DND-41 (cell line): ENCODE measurements around the gene HACD2.

Experiments
- ATAC-seq: fragments of 200-7000 bp; cut with Tn5 transposase; 3 replicates; pipeline ENCODE4 v1.9.1; 2021; ENCODE audit warnings: low read depth; ENCODE audit not compliant: insufficient read depth
- DNase-seq: peaks from one replicate; pipeline ENCODE4 v3.0.0-alpha.2; 2020
- H2AFZ ChIP-seq: 2 replicates; pipeline ENCODE4 v1.6.0; 2012; ENCODE audit warnings: low read depth, low read length
- H3K27ac ChIP-seq: 2 replicates; pipeline ENCODE4 v1.5.1; 2012; ENCODE audit warnings: low read length, inconsistent platforms
- H3K27me3 ChIP-seq: fragments of 200-600 bp; sonication (generic); 2 replicates; pipeline ENCODE4 v1.6.0; 2012; ENCODE audit warnings: low read length, mild to moderate bottlenecking, inconsistent platforms; ENCODE audit not compliant: insufficient read depth, poor library complexity
- H3K36me3 ChIP-seq: 2 replicates; pipeline ENCODE4 v1.5.1; 2012; ENCODE audit warnings: low read length, inconsistent platforms; ENCODE audit not compliant: insufficient read depth
- H3K4me1 ChIP-seq: 2 replicates; pipeline ENCODE4 v1.5.1; 2012; ENCODE audit warnings: mild to moderate bottlenecking, low read length; ENCODE audit not compliant: insufficient read depth
- H3K4me2 ChIP-seq: 2 replicates; pipeline ENCODE4 v1.6.0; 2012; ENCODE audit warnings: mild to moderate bottlenecking, moderate library complexity, low read length, inconsistent platforms; ENCODE audit not compliant: insufficient read depth
- H3K4me3 ChIP-seq, 2 experiments: fragments of 200-600 bp in 1 of 2; shearing (Covaris generic) in 1 of 2; 2 replicates each; pipeline ENCODE4 v1.5.1; 2012 to 2016; ENCODE audit warnings: inconsistent platforms in 2 of 2, low read length in 2 of 2, mild to moderate bottlenecking in 2 of 2, low read depth in 1 of 2, moderate library complexity in 1 of 2
- H3K79me2 ChIP-seq: 2 replicates; pipeline ENCODE4 v1.6.0; 2012; ENCODE audit warnings: low read length, inconsistent platforms; ENCODE audit not compliant: insufficient read depth
- H3K9ac ChIP-seq: 2 replicates; pipeline ENCODE4 v1.6.0; 2012; ENCODE audit warnings: low read depth, mild to moderate bottlenecking, inconsistent platforms, low read length, moderate library complexity
- H3K9me3 ChIP-seq: 2 replicates; pipeline ENCODE4 v1.5.1; 2012; ENCODE audit warnings: low read length, moderate library complexity, mild to moderate bottlenecking, inconsistent platforms; ENCODE audit not compliant: insufficient read depth, severe bottlenecking
- H4K20me1 ChIP-seq: 2 replicates; pipeline ENCODE4 v1.6.0; 2012; ENCODE audit warnings: low read length; ENCODE audit not compliant: insufficient read depth
- CTCF ChIP-seq: IDR thresholded peaks from 2 replicates; pipeline ENCODE4 v1.5.1; 2012; ENCODE audit warnings: borderline replicate concordance, low read length, moderate library complexity, mild to moderate bottlenecking; ENCODE audit not compliant: poor library complexity, severe bottlenecking; ENCODE audit errors: extremely low read depth
- EZH2 ChIP-seq: IDR thresholded peaks from 3 replicates; pipeline ENCODE4 v1.6.1; 2012; ENCODE audit warnings: borderline replicate concordance, low read depth, mild to moderate bottlenecking, moderate library complexity, low read length, inconsistent platforms; ENCODE audit not compliant: severe bottlenecking

Gene HACD2

DNA sequence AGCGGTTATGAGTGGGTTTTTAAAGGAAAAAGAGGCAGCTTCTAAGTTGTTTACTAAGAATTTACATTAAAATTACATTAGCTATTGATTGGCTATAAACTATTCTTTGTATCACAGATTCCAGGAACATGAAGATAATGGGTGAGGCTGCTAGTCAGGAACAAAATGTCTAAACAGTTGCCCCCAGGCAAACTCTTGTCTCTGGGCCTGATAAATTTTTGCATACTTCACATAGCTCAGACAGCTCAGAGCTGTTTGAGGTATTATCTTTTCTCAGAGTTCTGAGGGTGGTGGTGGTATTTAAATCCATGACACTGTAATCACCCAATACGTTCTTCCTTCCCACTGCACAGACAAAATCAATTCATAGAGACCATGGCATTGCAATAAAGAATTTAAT is 2.1 kb upstream of the HACD2 start:
- DNase-seq: no peak
- Histone ChIP-seq H4K20me1 (0 out of 2 replicates have a peak, but pooled peaks cover 2% of the 10 kb centered on the region), H3K9me3 (peaks cover 26% of the 10 kb centered on the region), H3K27me3 (no peaks in the 10 kb centered on the region), H3K79me2 (peaks cover 37% of the 10 kb centered on the region), H3K36me3 (peaks cover 43% of the 10 kb centered on the region), H3K4me2 (peak overlapping the region; percentile 86), H3K4me3 (peak overlapping the region in 1 of 2 experiments; percentile 85; a peak in 1 of 4 replicates), H3K4me1 (peaks cover 37% of the 10 kb centered on the region), H3K27ac (no peak overlapping the region), H2AFZ (no peak overlapping the region), H3K9ac (no peak overlapping the region)
- no peak for TF ChIP-seq EZH2
- no peak for TF ChIP-seq CTCF
- no peak for ATAC-seq

DNA sequence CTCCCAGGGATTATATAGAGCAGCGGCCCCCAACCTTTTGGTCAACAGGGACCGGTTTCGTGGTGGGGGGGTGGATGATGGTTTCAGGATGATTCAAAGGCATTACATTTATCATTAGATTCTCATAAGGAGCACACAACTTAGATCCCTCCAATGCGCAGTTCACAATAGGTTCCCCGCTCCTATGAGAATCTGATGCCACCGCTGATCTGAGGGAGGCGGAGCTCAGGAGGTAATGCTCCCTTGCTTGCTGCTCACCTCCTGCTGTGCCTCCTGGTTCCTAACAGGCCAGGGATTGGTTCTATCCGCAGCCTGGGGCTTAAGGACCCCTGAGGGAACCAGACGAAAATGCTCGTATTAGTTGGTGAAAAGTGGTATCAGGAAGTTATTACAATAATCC is 1.3 kb upstream of the HACD2 start:
- peak overlapping the region; percentile 86 for H3K4me2 ChIP-seq
- H2AFZ ChIP-seq: peak overlapping the region; percentile 99
- peaks cover 48% of the 10 kb centered on the region for H3K36me3 ChIP-seq
- TF ChIP-seq EZH2 (no peak), CTCF (no peak)
- H3K4me3 ChIP-seq: peak overlapping the region; percentile 73 to 85
- DNase-seq (peak; percentile 69), ATAC-seq (peak; percentile 39)
- 0 out of 2 replicates have a peak, but pooled peaks cover 2% of the 10 kb centered on the region for H4K20me1 ChIP-seq
- H3K79me2 ChIP-seq: peaks cover 37% of the 10 kb centered on the region
- peak overlapping the region; percentile 96 for H3K27ac ChIP-seq
- peak overlapping the region; percentile 69 for H3K9ac ChIP-seq
- H3K4me1 ChIP-seq: peaks cover 39% of the 10 kb centered on the region
- H3K9me3 ChIP-seq: peaks cover 25% of the 10 kb centered on the region
- H3K27me3 ChIP-seq: no peaks in the 10 kb centered on the region

DNA sequence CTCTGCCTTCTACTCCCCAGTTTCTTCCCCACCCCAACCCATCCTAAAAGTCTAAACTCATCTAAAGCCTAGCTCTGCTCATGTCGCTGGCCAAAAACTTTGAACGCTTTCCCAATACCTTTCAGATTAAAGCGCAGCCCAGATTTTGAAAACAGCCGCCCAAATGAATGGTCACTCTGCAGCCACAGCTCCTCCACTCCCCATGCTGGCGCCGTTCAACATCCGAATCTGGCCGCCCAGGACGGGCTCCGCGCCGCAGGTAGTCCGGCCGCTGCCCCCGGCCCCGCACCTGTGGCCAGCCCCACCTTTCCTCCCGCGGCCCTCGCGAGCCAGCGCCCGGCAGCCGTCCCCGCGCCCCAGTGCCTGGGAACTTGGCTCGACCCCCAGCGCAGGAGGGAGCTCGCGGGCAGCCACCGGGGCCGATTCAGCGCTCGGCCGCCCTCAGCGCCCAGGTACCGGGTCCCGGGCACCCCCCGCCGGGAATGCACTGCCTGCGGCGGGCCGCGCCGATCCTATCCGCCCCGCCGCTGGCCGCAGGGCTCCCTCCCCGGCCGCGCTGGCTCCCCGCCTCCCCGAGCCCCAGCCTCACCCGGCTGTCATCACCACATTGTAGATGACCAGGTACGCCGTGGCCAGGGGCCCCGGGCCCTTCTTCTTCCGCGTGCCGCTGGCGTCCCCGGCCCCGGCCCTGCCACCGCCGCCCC is 417 bp downstream of the HACD2 start:
- H3K27ac ChIP-seq: peak overlapping the region; percentile 60
- peak overlapping the region; percentile 86 for H3K4me2 ChIP-seq
- peaks cover 37% of the 10 kb centered on the region for H3K79me2 ChIP-seq
- TF ChIP-seq CTCF (no peak), EZH2 (no peak)
- DNase-seq (no peak), ATAC-seq (no peak)
- H3K27me3 ChIP-seq: no peaks in the 10 kb centered on the region
- peak overlapping the region; percentile 99 for H2AFZ ChIP-seq
- 0 out of 2 replicates have a peak, but pooled peaks cover 2% of the 10 kb centered on the region for H4K20me1 ChIP-seq
- H3K4me1 ChIP-seq: peaks cover 39% of the 10 kb centered on the region
- peaks cover 39% of the 10 kb centered on the region for H3K36me3 ChIP-seq
- peak overlapping the region; percentile 73 to 85 for H3K4me3 ChIP-seq
- H3K9me3 ChIP-seq: peaks cover 8% of the 10 kb centered on the region
- H3K9ac ChIP-seq: peak overlapping the region; percentile 69
